ENCODE measurements around the gene CPN2.

The CPN2 gene

GRCh38 chr3:194330579-194330978 lies 20.5 kb downstream of the CPN2 start:
- H3K79me2 ChIP-seq (ENCODE audit: insufficient read depth, low read length): no peaks in the 10 kb centered on the region
- H3K4me2 ChIP-seq (ENCODE audit: low read depth, low read length, poor library complexity, severe bottlenecking): no peak overlapping the region
- no peaks in the 10 kb centered on the region for H3K36me3 ChIP-seq (ENCODE audit: insufficient read depth, low read length)

GRCh38 chr3:194330160-194330559 lies 21.0 kb downstream of the CPN2 start:
- Histone ChIP-seq H4K20me1 (ENCODE audit: insufficient read depth, low read length, poor library complexity, severe bottlenecking) (no peaks in the 10 kb centered on the region), H3K36me3 (ENCODE audit: insufficient read depth, low read length) (no peaks in the 10 kb centered on the region), H3K4me2 (ENCODE audit: low read depth, low read length, poor library complexity, severe bottlenecking) (no peak overlapping the region), H2AFZ (ENCODE audit: low read length) (no peak overlapping the region), H3K79me2 (ENCODE audit: insufficient read depth, low read length) (no peaks in the 10 kb centered on the region), H3K27me3 (ENCODE audit: insufficient read depth, low read length, poor library complexity, severe bottlenecking) (peaks cover 6% of the 10 kb centered on the region), H3K9me3 (ENCODE audit: insufficient read depth, low read depth, low read length) (no peaks in the 10 kb centered on the region), H3K4me1 (ENCODE audit: insufficient read depth, low read length, poor library complexity, severe bottlenecking) (peaks cover 8% of the 10 kb centered on the region), H3K4me3 (ENCODE audit: low read length, poor library complexity, severe bottlenecking) (no peak overlapping the region), H3K9me2 (replicated peaks; ENCODE audit: low read depth, low read length) (no peaks in the 10 kb centered on the region), H3F3A (ENCODE audit: low read depth) (peaks cover 12% of the 10 kb centered on the region), H3K9ac (ENCODE audit: low read depth, low read length, poor library complexity, severe bottlenecking) (no peak overlapping the region)
- TF ChIP-seq EZH2phosphoT487 (IDR thresholded peaks at IDR 0.05; ENCODE audit: borderline replicate concordance) (no peak), CTCF (conservative IDR thresholded peaks at IDR 0.05; ENCODE audit: low read length) (no peak)

More at GRCh38 chr3:194330579-194330978, 20.5 kb downstream of the CPN2 start:
- TF ChIP-seq EZH2phosphoT487 (IDR thresholded peaks at IDR 0.05; ENCODE audit: borderline replicate concordance): no peak
- no peak for TF ChIP-seq CTCF (conservative IDR thresholded peaks at IDR 0.05; ENCODE audit: low read length)
- Histone ChIP-seq H3F3A (ENCODE audit: low read depth) (peaks cover 12% of the 10 kb centered on the region), H3K4me3 (ENCODE audit: low read length, poor library complexity, severe bottlenecking) (no peak overlapping the region), H3K9ac (ENCODE audit: low read depth, low read length, poor library complexity, severe bottlenecking) (no peak overlapping the region), H3K27me3 (ENCODE audit: insufficient read depth, low read length, poor library complexity, severe bottlenecking) (peaks cover 6% of the 10 kb centered on the region), H4K20me1 (ENCODE audit: insufficient read depth, low read length, poor library complexity, severe bottlenecking) (no peaks in the 10 kb centered on the region), H3K4me1 (ENCODE audit: insufficient read depth, low read length, poor library complexity, severe bottlenecking) (peaks cover 8% of the 10 kb centered on the region), H3K9me3 (ENCODE audit: insufficient read depth, low read depth, low read length) (no peaks in the 10 kb centered on the region), H2AFZ (ENCODE audit: low read length) (no peak overlapping the region), H3K9me2 (replicated peaks; ENCODE audit: low read depth, low read length) (no peaks in the 10 kb centered on the region)

GRCh38 chr3:194329583-194329965 lies 21.6 kb downstream of the CPN2 start:
- H3K4me3 ChIP-seq (ENCODE audit: low read length, poor library complexity, severe bottlenecking): no peak overlapping the region
- H3K36me3 ChIP-seq (ENCODE audit: insufficient read depth, low read length): no peaks in the 10 kb centered on the region
- H3K4me2 ChIP-seq (ENCODE audit: low read depth, low read length, poor library complexity, severe bottlenecking): no peak overlapping the region
- H3K4me1 ChIP-seq (ENCODE audit: insufficient read depth, low read length, poor library complexity, severe bottlenecking): peaks cover 8% of the 10 kb centered on the region
- H3K9me3 ChIP-seq (ENCODE audit: insufficient read depth, low read depth, low read length): no peaks in the 10 kb centered on the region
- H3K27me3 ChIP-seq (ENCODE audit: insufficient read depth, low read length, poor library complexity, severe bottlenecking): peaks cover 6% of the 10 kb centered on the region
- H3K9me2 ChIP-seq (replicated peaks; ENCODE audit: low read depth, low read length): no peaks in the 10 kb centered on the region
- H3F3A ChIP-seq (ENCODE audit: low read depth): peaks cover 12% of the 10 kb centered on the region
- TF ChIP-seq EZH2phosphoT487 (IDR thresholded peaks at IDR 0.05; ENCODE audit: borderline replicate concordance) (no peak), CTCF (conservative IDR thresholded peaks at IDR 0.05; ENCODE audit: low read length) (no peak)
- H4K20me1 ChIP-seq (ENCODE audit: insufficient read depth, low read length, poor library complexity, severe bottlenecking): no peaks in the 10 kb centered on the region
- H3K79me2 ChIP-seq (ENCODE audit: insufficient read depth, low read length): no peaks in the 10 kb centered on the region
- H3K9ac ChIP-seq (ENCODE audit: low read depth, low read length, poor library complexity, severe bottlenecking): no peak overlapping the region
- no peak overlapping the region for H2AFZ ChIP-seq (ENCODE audit: low read length)
